Motor neuron (in vitro differentiated cells): Measurements from ENCODE around the gene RAB17. TPM values are rescaled to one million over a fixed set of nuclear protein-coding genes. Genes with fewer than 3 reads are reported as not detected.

Experiments
- ATAC-seq, 8 experiments: fragments of 200-7000 bp; cut with Tn5 transposase; replicated peaks in 6 of 8; 2 replicates each; pipeline ENCODE4 v1.8.0; 2021; ENCODE audit warnings: mild to moderate bottlenecking in 8 of 8, moderate library complexity in 8 of 8
- H3K27ac ChIP-seq, 2 donors: fragments of 250-450 bp; sonication (Bioruptor Pico); 2 replicates each; pipeline ENCODE4 v1.9.0; 2021; ENCODE audit warnings: antibody characterized with exemption in 2 of 2, mild to moderate bottlenecking in 2 of 2, moderate library complexity in 1 of 2
- H3K4me1 ChIP-seq, 2 donors: fragments of 250-450 bp; sonication (Bioruptor Pico); replicated peaks in 1 of 2; 2 replicates each; pipeline ENCODE4 v1.6.1; 2021; ENCODE audit warnings: antibody characterized with exemption in 2 of 2, mild to moderate bottlenecking in 2 of 2, moderate library complexity in 1 of 2
- H3K4me3 ChIP-seq, 5 donors: fragments of 250-450 bp; sonication (Bioruptor Pico); 2 replicates each; pipeline ENCODE4 v1.9.0; 2021; ENCODE audit warnings: antibody characterized with exemption in 5 of 5, mild to moderate bottlenecking in 5 of 5, moderate library complexity in 4 of 5
- WGBS, 10 experiments: fragments of 450-650 bp; shearing (Covaris generic); methylation state at CpG; one replicate each; pipeline ENCODE4 v1.0.0; 2022; 5-methylcytosine and 5-hydroxymethylcytosine counted together
- in situ Hi-C, 9 experiments: fragments of 400-800 bp; cut with MboI; loops; one replicate each; pipeline ENCODE4 v1.15.0; 2021; ENCODE audit warnings: low sequenced_read_pairs in 9 of 9, low pct_unique_long_range_greater_than_20kb in 2 of 9; ENCODE audit not compliant: unreplicated experiment in 9 of 9
- total RNA-seq, 8 experiments: library from RNA; unstranded; fragments of 300-600 nt; gene quantifications; 2 replicates each; pipeline versions ENCODE4 v1.2.3 to v1.2.4, GENCODE V29; 2022

Gene RAB17
- total RNA-seq, 8 experiments from 2014 or later, result 0.08 to 1.3 (median 0.65) TPM

GRCh38 chr2:237629188-237629534 lies 38.6 kb upstream of the RAB17 start:
- in situ Hi-C loops, result no loop called here
- 83 to 100% (median 100%) methylated on average over 1 of the region's 1 CpG; no CpG with 5 or more reads in 3 of the 10 experiments for WGBS, 10 experiments
- Histone ChIP-seq H3K4me3 (peak overlapping the region in 2 of 5 donors; percentile 65 to 66), H3K4me1 (peaks cover 9 to 14% of the 10 kb centered on the region in 2 donors), H3K27ac (no peak overlapping the region)
- peak in 1 of 8 experiments; percentile 14 for ATAC-seq

GRCh38 chr2:237628247-237629187 lies 38.0 kb upstream of the RAB17 start:
- H3K4me3 ChIP-seq, result peak overlapping the region; percentile 55 to 78 (median 65)
- no peak for ATAC-seq
- H3K4me1 ChIP-seq, result peaks cover 9 to 14% of the 10 kb centered on the region in 2 donors
- in situ Hi-C loops, result no loop called here
- H3K27ac ChIP-seq, result no peak overlapping the region
- 28 to 100% (median 53%) methylated on average over 2 to 9 of the region's 14 CpGs; no CpG with 5 or more reads in 1 of the 10 experiments for WGBS, 10 experiments

- ATAC-seq, result peak; percentile 74 to 89 (median 82)
- 0 to 4% (median 0%) methylated on average over 1 to 5 of the region's 114 CpGs; no CpG with 5 or more reads in 6 of the 10 experiments for WGBS, 10 experiments
- in situ Hi-C loops, result no loop called here
- Histone ChIP-seq H3K4me3 (peak within 1 kb of the TSS; percentile 55 to 78 (median 65)), H3K27ac (peak within 1 kb of the TSS in 1 of 2 donors; percentile 55), H3K4me1 (peaks cover 9 to 14% of the 10 kb centered on the region in 2 donors)
Observed at GRCh38 chr2:237627441-237628246, 37.1 kb upstream of the RAB17 start, which contains the start of gene LRRFIP1. Gene LRRFIP1, plus strand, starts transcription at chr2:237627587. Its CDS starts 58 bp downstream, at chr2:237627645.

GRCh38 chr2:237626813-237627440 lies 36.4 kb upstream of the RAB17 start:
- H3K27ac ChIP-seq, result peak overlapping the region in 1 of 2 donors; percentile 24
- H3K4me1 ChIP-seq, result peaks cover 9 to 14% of the 10 kb centered on the region in 2 donors
- peak overlapping the region; percentile 55 to 78 (median 65) for H3K4me3 ChIP-seq
- peak in 5 of 8 experiments; percentile 12 to 59 (median 42) for ATAC-seq
- in situ Hi-C loops, result no loop called here
- 33 to 34% (median 33%) methylated on average over 5 to 12 of the region's 54 CpGs; no CpG with 5 or more reads in 7 of the 10 experiments for WGBS, 10 experiments

- Histone ChIP-seq H3K4me3 (no peak overlapping the region), H3K27ac (no peak overlapping the region), H3K4me1 (peaks cover 9 to 14% of the 10 kb centered on the region in 2 donors)
- WGBS, 10 experiments, result 0 to 59% (median 25%) methylated on average over 1 to 4 of the region's 6 CpGs; no CpG with 5 or more reads in 6 of the 10 experiments
- no peak for ATAC-seq
- in situ Hi-C loops, result no loop called here
Observed at GRCh38 chr2:237625777-237626176, 35.2 kb upstream of the RAB17 start.

- in situ Hi-C loops, result no loop called here
- ATAC-seq, result no peak
- WGBS, 10 experiments, result 62 to 100% (median 84%) methylated on average over 1 to 6 of the region's 10 CpGs; no CpG with 5 or more reads in 2 of the 10 experiments
Observed at GRCh38 chr2:237625216-237625705, 34.7 kb upstream of the RAB17 start.

GRCh38 chr2:237624565-237624964 lies 34.0 kb upstream of the RAB17 start:
- WGBS, 10 experiments, result 20 to 100% (median 86%) methylated on average over 1 to 3 of the region's 6 CpGs; no CpG with 5 or more reads in 4 of the 10 experiments
- in situ Hi-C loops, result no loop called here
- Histone ChIP-seq H3K4me3 (no peak overlapping the region), H3K27ac (no peak overlapping the region), H3K4me1 (peaks cover 9 to 14% of the 10 kb centered on the region in 2 donors)
- ATAC-seq, result no peak

More at GRCh38 chr2:237625216-237625705, 34.7 kb upstream of the RAB17 start:
- H3K4me1 ChIP-seq, result peaks cover 9 to 14% of the 10 kb centered on the region in 2 donors
- H3K4me3 ChIP-seq, result no peak overlapping the region
- no peak overlapping the region for H3K27ac ChIP-seq

GRCh38 chr2:237623428-237624403 lies 33.2 kb upstream of the RAB17 start:
- H3K4me3 ChIP-seq, result no peak overlapping the region
- 20 to 84% (median 77%) methylated on average over 1 to 10 of the region's 13 CpGs; no CpG with 5 or more reads in 2 of the 10 experiments for WGBS, 10 experiments
- in situ Hi-C loops, result no loop called here
- no peak overlapping the region for H3K27ac ChIP-seq
- H3K4me1 ChIP-seq, result peaks cover 3 to 8% of the 10 kb centered on the region in 2 donors
- no peak for ATAC-seq

GRCh38 chr2:237618449-237618848 lies 27.9 kb upstream of the RAB17 start:
- Histone ChIP-seq H3K27ac (no peak overlapping the region), H3K4me1 (no peaks in the 10 kb centered on the region), H3K4me3 (no peak overlapping the region)
- in situ Hi-C loops, result no loop called here
- WGBS, 10 experiments, result 11 to 94% (median 48%) methylated on average over 1 to 2 of the region's 2 CpGs; no CpG with 5 or more reads in 4 of the 10 experiments
- ATAC-seq, result peak in 1 of 8 experiments; percentile 70

GRCh38 chr2:237617587-237617982 lies 27.1 kb upstream of the RAB17 start:
- no peak overlapping the region for H3K4me3 ChIP-seq
- no peaks in the 10 kb centered on the region for H3K4me1 ChIP-seq
- 20 to 50% (median 47%) methylated on average over 1 to 3 of the region's 4 CpGs; no CpG with 5 or more reads in 5 of the 10 experiments for WGBS, 10 experiments
- in situ Hi-C loops, result no loop called here
- ATAC-seq, result no peak
- H3K27ac ChIP-seq, result no peak overlapping the region

- H3K27ac ChIP-seq, result no peak overlapping the region
- 21 to 95% (median 70%) methylated on average over 3 to 14 of the region's 15 CpGs for WGBS, 10 experiments
- no peaks in the 10 kb centered on the region for H3K4me1 ChIP-seq
- ATAC-seq, result no peak
- H3K4me3 ChIP-seq, result no peak overlapping the region
- in situ Hi-C loops, result no loop called here
Observed at GRCh38 chr2:237616734-237617586, 26.4 kb upstream of the RAB17 start.
